ENCODE results near the gene CD99. TPM values are rescaled to one million over a fixed set of nuclear protein-coding genes. Genes with fewer than 3 reads are reported as not detected.
"Not testable (repeated sequence)": the region's sequence is repeated elsewhere in the genome, so short reads cannot be mapped to it uniquely, and the experiment has no call there.

The CD99 gene
- total RNA-seq, 2 donors from 2014 or later: 157 to 231 TPM

- ATAC-seq (replicated peaks): no peak
- Mint-ChIP-seq H3K9me3 (no peaks in the 10 kb centered on the region), H3K27ac (peak overlapping the region; percentile 80), H3K36me3 (ENCODE audit: low read depth) (peaks cover 9% of the 10 kb centered on the region), H3K27me3 (no peaks in the 10 kb centered on the region), H3K4me3 (peak overlapping the region; percentile 0), H3K4me1 (peaks cover 21% of the 10 kb centered on the region)
Observed at GRCh38 chrX:2715066-2715600, 24.0 kb downstream of the CD99 start.

- Mint-ChIP-seq H3K27me3 (no peaks in the 10 kb centered on the region), H3K36me3 (ENCODE audit: low read depth) (no peaks in the 10 kb centered on the region), H3K27ac (peak overlapping the region; percentile 87), H3K4me1 (peaks cover 14% of the 10 kb centered on the region), H3K4me3 (peak overlapping the region; percentile 37), H3K9me3 (no peaks in the 10 kb centered on the region)
- peak; percentile 85 for ATAC-seq (replicated peaks)
Observed at GRCh38 chrX:2717312-2717711, 26.2 kb downstream of the CD99 start.

- Mint-ChIP-seq H3K4me3 (no peak overlapping the region), H3K36me3 (ENCODE audit: low read depth) (no peaks in the 10 kb centered on the region)
Observed at GRCh38 chrX:2718821-2719220, 27.7 kb downstream of the CD99 start.

GRCh38 chrX:2719774-2720447, 28.8 kb downstream of the CD99 start:
- Mint-ChIP-seq H3K27me3 (no peaks in the 10 kb centered on the region), H3K36me3 (ENCODE audit: low read depth) (no peaks in the 10 kb centered on the region)

More at GRCh38 chrX:2718821-2719220, 27.7 kb downstream of the CD99 start:
- Mint-ChIP-seq H3K27ac (peak overlapping the region; percentile 87), H3K9me3 (no peaks in the 10 kb centered on the region), H3K4me1 (peaks cover 14% of the 10 kb centered on the region), H3K27me3 (no peaks in the 10 kb centered on the region)
- ATAC-seq (replicated peaks): no peak

GRCh38 chrX:2723286-2723879, 32.3 kb downstream of the CD99 start:
- H3K27ac Mint-ChIP-seq: peak overlapping the region; percentile 64
- no peak for ATAC-seq (replicated peaks)
- H3K27me3 Mint-ChIP-seq: no peaks in the 10 kb centered on the region
- H3K9me3 Mint-ChIP-seq: no peaks in the 10 kb centered on the region
- no peak overlapping the region for H3K4me3 Mint-ChIP-seq
- peaks cover 30% of the 10 kb centered on the region for H3K36me3 Mint-ChIP-seq (ENCODE audit: low read depth)
- peaks cover 3% of the 10 kb centered on the region for H3K4me1 Mint-ChIP-seq

More at GRCh38 chrX:2719774-2720447, 28.8 kb downstream of the CD99 start:
- H3K4me3 Mint-ChIP-seq: no peak overlapping the region
- ATAC-seq (replicated peaks): no peak
- no peaks in the 10 kb centered on the region for H3K9me3 Mint-ChIP-seq
- peaks cover 10% of the 10 kb centered on the region for H3K4me1 Mint-ChIP-seq
- H3K27ac Mint-ChIP-seq: peak overlapping the region; percentile 87

GRCh38 chrX:2727264-2727663, 36.2 kb downstream of the CD99 start:
- H3K27me3 Mint-ChIP-seq, H3K4me3 Mint-ChIP-seq: not testable (repeated sequence)
- peaks cover 67% of the 10 kb centered on the region for H3K36me3 Mint-ChIP-seq (ENCODE audit: low read depth)

GRCh38 chrX:2732076-2732475, 41.0 kb downstream of the CD99 start:
- H3K4me3 Mint-ChIP-seq: no peak overlapping the region
- ATAC-seq (replicated peaks): no peak
- no peaks in the 10 kb centered on the region for H3K9me3 Mint-ChIP-seq
- H3K27me3 Mint-ChIP-seq: no peaks in the 10 kb centered on the region
- H3K4me1 Mint-ChIP-seq: peaks cover 6% of the 10 kb centered on the region
- peak overlapping the region; percentile 65 for H3K27ac Mint-ChIP-seq
- H3K36me3 Mint-ChIP-seq (ENCODE audit: low read depth): peaks cover 98% of the 10 kb centered on the region

More at GRCh38 chrX:2727264-2727663, 36.2 kb downstream of the CD99 start:
- H3K9me3 Mint-ChIP-seq; ATAC-seq (replicated peaks); H3K4me1 Mint-ChIP-seq; H3K27ac Mint-ChIP-seq: not testable (repeated sequence)

GRCh38 chrX:2732649-2733048, 41.6 kb downstream of the CD99 start:
- peaks cover 6% of the 10 kb centered on the region for H3K4me1 Mint-ChIP-seq
- ATAC-seq (replicated peaks): no peak
- H3K4me3 Mint-ChIP-seq: no peak overlapping the region
- H3K27ac Mint-ChIP-seq: peak overlapping the region; percentile 65
- H3K9me3 Mint-ChIP-seq: no peaks in the 10 kb centered on the region
- H3K27me3 Mint-ChIP-seq: no peaks in the 10 kb centered on the region
- H3K36me3 Mint-ChIP-seq (ENCODE audit: low read depth): peaks cover 95% of the 10 kb centered on the region

- peaks cover 95% of the 10 kb centered on the region for H3K36me3 Mint-ChIP-seq (ENCODE audit: low read depth)
- no peaks in the 10 kb centered on the region for H3K27me3 Mint-ChIP-seq
- no peak for ATAC-seq (replicated peaks)
- H3K9me3 Mint-ChIP-seq: no peaks in the 10 kb centered on the region
- H3K27ac Mint-ChIP-seq: peak overlapping the region; percentile 65
- H3K4me3 Mint-ChIP-seq: no peak overlapping the region
- peaks cover 6% of the 10 kb centered on the region for H3K4me1 Mint-ChIP-seq
Observed at GRCh38 chrX:2733286-2733685, 42.2 kb downstream of the CD99 start.

GRCh38 chrX:2735270-2735669, 44.2 kb downstream of the CD99 start:
- no peak overlapping the region for H3K27ac Mint-ChIP-seq
- H3K36me3 Mint-ChIP-seq (ENCODE audit: low read depth): peaks cover 91% of the 10 kb centered on the region
- ATAC-seq (replicated peaks): no peak

GRCh38 chrX:2740672-2741071, 49.6 kb downstream of the CD99 start:
- H3K27me3 Mint-ChIP-seq: no peaks in the 10 kb centered on the region
- no peak for ATAC-seq (replicated peaks)
- no peak overlapping the region for H3K4me3 Mint-ChIP-seq
- H3K4me1 Mint-ChIP-seq: peaks cover 5% of the 10 kb centered on the region
- H3K27ac Mint-ChIP-seq: no peak overlapping the region
- no peaks in the 10 kb centered on the region for H3K9me3 Mint-ChIP-seq
- peaks cover 74% of the 10 kb centered on the region for H3K36me3 Mint-ChIP-seq (ENCODE audit: low read depth)

More at GRCh38 chrX:2735270-2735669, 44.2 kb downstream of the CD99 start:
- Mint-ChIP-seq H3K4me3 (no peak overlapping the region), H3K27me3 (no peaks in the 10 kb centered on the region), H3K9me3 (no peaks in the 10 kb centered on the region), H3K4me1 (peaks cover 6% of the 10 kb centered on the region)

- Mint-ChIP-seq H3K36me3 (ENCODE audit: low read depth) (peaks cover 66% of the 10 kb centered on the region), H3K27me3 (no peaks in the 10 kb centered on the region), H3K4me1 (peaks cover 5% of the 10 kb centered on the region), H3K4me3 (no peak overlapping the region), H3K27ac (peak overlapping the region; percentile 13), H3K9me3 (no peaks in the 10 kb centered on the region)
- ATAC-seq (replicated peaks): no peak
Observed at GRCh38 chrX:2741386-2741785, 50.3 kb downstream of the CD99 start.

- not testable (repeated sequence) for H3K4me3 Mint-ChIP-seq; ATAC-seq (replicated peaks)
Observed at GRCh38 chrX:2746250-2746649, 55.2 kb downstream of the CD99 start.

GRCh38 chrX:2748171-2748814, 57.2 kb downstream of the CD99 start:
- Mint-ChIP-seq H3K9me3 (no peaks in the 10 kb centered on the region), H3K27me3 (no peaks in the 10 kb centered on the region), H3K4me1 (peaks cover 5% of the 10 kb centered on the region), H3K36me3 (ENCODE audit: low read depth) (peaks cover 6% of the 10 kb centered on the region), H3K27ac (no peak overlapping the region), H3K4me3 (no peak overlapping the region)
- ATAC-seq (replicated peaks): no peak

More at GRCh38 chrX:2746250-2746649, 55.2 kb downstream of the CD99 start:
- Mint-ChIP-seq H3K27ac (peak overlapping the region; percentile 31), H3K36me3 (ENCODE audit: low read depth) (peaks cover 26% of the 10 kb centered on the region)
- H3K4me1 Mint-ChIP-seq, H3K9me3 Mint-ChIP-seq, H3K27me3 Mint-ChIP-seq: not testable (repeated sequence)

GRCh38 chrX:2748815-2749188, 57.7 kb downstream of the CD99 start:
- Mint-ChIP-seq H3K4me3 (no peak overlapping the region), H3K27me3 (no peaks in the 10 kb centered on the region), H3K4me1 (peaks cover 5% of the 10 kb centered on the region), H3K9me3 (no peaks in the 10 kb centered on the region), H3K36me3 (ENCODE audit: low read depth) (peaks cover under 1% of the 10 kb centered on the region), H3K27ac (no peak overlapping the region)
- no peak for ATAC-seq (replicated peaks)

Measured in activated T-helper 17 cell treated with anti-CD3 and anti-CD28 coated beads, Interleukin-2, amount 50 U/mL, for 72 hours (primary cell).